ENCODE measurements around the gene DIS3. TPM values are rescaled to one million over a fixed set of nuclear protein-coding genes. Genes with fewer than 3 reads are reported as not detected.

DIS3 gene
- total and polyA plus RNA-seq, 2 of the 4 experiments (the other 2 are of a cell fraction), result 19.3 to 33.3 TPM

DNA sequence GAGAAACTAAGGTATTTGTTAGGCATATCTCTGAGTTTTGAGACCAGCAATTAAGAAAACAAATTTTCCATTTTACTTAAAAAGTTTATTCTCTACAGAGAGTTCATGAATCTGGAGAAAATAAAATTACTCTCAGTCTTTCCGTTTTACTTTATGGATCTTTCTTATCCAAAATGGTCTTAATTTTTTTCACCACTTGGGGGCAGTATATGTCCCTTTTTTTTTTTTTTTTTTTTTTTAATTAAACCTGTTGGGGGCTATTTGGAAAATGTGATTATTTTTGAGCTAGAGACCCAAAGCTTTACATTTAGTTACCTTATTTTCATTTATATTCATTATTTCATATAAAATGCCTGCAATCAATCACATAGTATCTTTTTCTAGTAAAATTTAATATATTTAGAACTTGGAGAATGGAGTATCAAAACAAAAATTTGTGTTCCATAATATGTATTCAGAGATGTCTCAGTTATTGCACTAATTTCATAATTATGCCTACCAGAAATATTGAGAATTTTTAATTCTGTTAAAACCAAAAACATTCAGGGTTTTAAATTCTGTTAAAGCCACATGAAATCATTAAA is 27.3 kb upstream of the DIS3 start:
- POLR2A ChIA-PET (ENCODE audit: unreplicated experiment), result interaction anchor here (0.6 kb wide), 1 partner anchor 22 kb away, joined by 3 read pairs; no protein-coding TSS in a partner anchor
- no peak overlapping the region for H2BK5ac ChIP-seq (ENCODE audit: low read depth, low read length, poor library complexity, severe bottlenecking)

More for the DNA sequence above, 27.3 kb upstream of the DIS3 start:
- no peak overlapping the region for H3K56ac ChIP-seq (ENCODE audit: extremely low read depth, insufficient read depth, low read length)
- no peak overlapping the region for H3K23ac ChIP-seq (ENCODE audit: low read depth, low read length)
- no peaks in the 10 kb centered on the region for H3K27me3 ChIP-seq (ENCODE audit: control insufficient read depth, insufficient read depth, low read length)
- H3K9me1 ChIP-seq (ENCODE audit: insufficient read depth, low read length), result peaks cover 3% of the 10 kb centered on the region; the same call in 1 of the 2 replicates
- no peak overlapping the region for H3K14ac ChIP-seq (replicated peaks; ENCODE audit: low read depth, low read length)
- no peak overlapping the region for H4K91ac ChIP-seq (ENCODE audit: insufficient read depth, low read depth, low read length)
- peaks cover 0 to 6% of the 10 kb centered on the region in 2 experiments; a peak in 2 of 4 replicates for H3K79me1 ChIP-seq (ENCODE audit: low read depth in 1 of 2, low read length in 2 of 2)
- H2AK5ac ChIP-seq (ENCODE audit: low read depth, low read length), result no peak overlapping the region
- no peak overlapping the region for H3K4ac ChIP-seq (ENCODE audit: low read depth, low read length)
- H3K4me3 ChIP-seq (ENCODE audit: insufficient read depth, low read depth, low read length), result no peak overlapping the region
- ATAC-seq (ENCODE audit: low read depth) (no peak), DNase-seq (peak; percentile 6)
- dilution Hi-C loops (cut with HindIII; ENCODE audit: low sequenced_read_pairs, unreplicated experiment) (no loop called here), intact Hi-C loops (cut with micrococcal nuclease) (loop anchor here (2.0 kb wide), 1 partner anchor 900 kb away; no protein-coding TSS in a partner anchor), in situ Hi-C loops (cut with MboI; ENCODE audit: low sequenced_read_pairs) (loop anchor here (25.0 kb wide), 1 partner anchor 903 kb away; no protein-coding TSS in a partner anchor)
- H4K20me1 ChIP-seq (ENCODE audit: insufficient read depth, low read length), result no peaks in the 10 kb centered on the region
- no peaks in the 10 kb centered on the region for H3K9me3 ChIP-seq (ENCODE audit: control insufficient read depth, insufficient read depth, low read length)
- H4K8ac ChIP-seq (ENCODE audit: low read depth in 2 of 2, low read length in 2 of 2), result no peak overlapping the region
- no peak for TF ChIP-seq MAZ (IDR thresholded peaks at IDR 0.05; ENCODE audit: borderline replicate concordance, low read depth, low read length)
- TF ChIP-seq MXI1 (IDR thresholded peaks at IDR 0.05; ENCODE audit: borderline replicate concordance, low read depth, low read length), result no peak
- no peak for TF ChIP-seq MAFK (IDR thresholded peaks at IDR 0.05; ENCODE audit: low read depth, low read length)
- TF ChIP-seq, protein P1, sequence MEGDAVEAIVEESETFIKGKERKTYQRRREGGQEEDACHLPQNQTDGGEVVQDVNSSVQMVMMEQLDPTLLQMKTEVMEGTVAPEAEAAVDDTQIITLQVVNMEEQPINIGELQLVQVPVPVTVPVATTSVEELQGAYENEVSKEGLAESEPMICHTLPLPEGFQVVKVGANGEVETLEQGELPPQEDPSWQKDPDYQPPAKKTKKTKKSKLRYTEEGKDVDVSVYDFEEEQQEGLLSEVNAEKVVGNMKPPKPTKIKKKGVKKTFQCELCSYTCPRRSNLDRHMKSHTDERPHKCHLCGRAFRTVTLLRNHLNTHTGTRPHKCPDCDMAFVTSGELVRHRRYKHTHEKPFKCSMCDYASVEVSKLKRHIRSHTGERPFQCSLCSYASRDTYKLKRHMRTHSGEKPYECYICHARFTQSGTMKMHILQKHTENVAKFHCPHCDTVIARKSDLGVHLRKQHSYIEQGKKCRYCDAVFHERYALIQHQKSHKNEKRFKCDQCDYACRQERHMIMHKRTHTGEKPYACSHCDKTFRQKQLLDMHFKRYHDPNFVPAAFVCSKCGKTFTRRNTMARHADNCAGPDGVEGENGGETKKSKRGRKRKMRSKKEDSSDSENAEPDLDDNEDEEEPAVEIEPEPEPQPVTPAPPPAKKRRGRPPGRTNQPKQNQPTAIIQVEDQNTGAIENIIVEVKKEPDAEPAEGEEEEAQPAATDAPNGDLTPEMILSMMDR (conservative IDR thresholded peaks at IDR 0.05; ENCODE audit: low read depth, low read length), result peak; percentile 44
- no peak for TF ChIP-seq BHLHE40 (IDR thresholded peaks at IDR 0.05; ENCODE audit: low read depth, low read length)
- no peak for TF ChIP-seq RCOR1 (IDR thresholded peaks at IDR 0.05; ENCODE audit: insufficient replicate concordance, low read length)
- peak; percentile 28 for TF ChIP-seq RAD21 (IDR thresholded peaks at IDR 0.05; ENCODE audit: low read length)
- TF ChIP-seq, protein P2, sequence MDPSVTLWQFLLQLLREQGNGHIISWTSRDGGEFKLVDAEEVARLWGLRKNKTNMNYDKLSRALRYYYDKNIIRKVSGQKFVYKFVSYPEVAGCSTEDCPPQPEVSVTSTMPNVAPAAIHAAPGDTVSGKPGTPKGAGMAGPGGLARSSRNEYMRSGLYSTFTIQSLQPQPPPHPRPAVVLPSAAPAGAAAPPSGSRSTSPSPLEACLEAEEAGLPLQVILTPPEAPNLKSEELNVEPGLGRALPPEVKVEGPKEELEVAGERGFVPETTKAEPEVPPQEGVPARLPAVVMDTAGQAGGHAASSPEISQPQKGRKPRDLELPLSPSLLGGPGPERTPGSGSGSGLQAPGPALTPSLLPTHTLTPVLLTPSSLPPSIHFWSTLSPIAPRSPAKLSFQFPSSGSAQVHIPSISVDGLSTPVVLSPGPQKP (IDR thresholded peaks at IDR 0.05; ENCODE audit: borderline replicate concordance, low read depth, low read length), result no peak
- no peak for TF ChIP-seq CEBPB (IDR thresholded peaks at IDR 0.05; ENCODE audit: low read depth, low read length)
- TF ChIP-seq, protein P3, sequence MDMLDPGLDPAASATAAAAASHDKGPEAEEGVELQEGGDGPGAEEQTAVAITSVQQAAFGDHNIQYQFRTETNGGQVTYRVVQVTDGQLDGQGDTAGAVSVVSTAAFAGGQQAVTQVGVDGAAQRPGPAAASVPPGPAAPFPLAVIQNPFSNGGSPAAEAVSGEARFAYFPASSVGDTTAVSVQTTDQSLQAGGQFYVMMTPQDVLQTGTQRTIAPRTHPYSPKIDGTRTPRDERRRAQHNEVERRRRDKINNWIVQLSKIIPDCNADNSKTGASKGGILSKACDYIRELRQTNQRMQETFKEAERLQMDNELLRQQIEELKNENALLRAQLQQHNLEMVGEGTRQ (IDR thresholded peaks at IDR 0.05; ENCODE audit: low read depth, low read length), result no peak
- TF ChIP-seq SMC3 (IDR thresholded peaks at IDR 0.05; ENCODE audit: low read depth, low read length), result peak; percentile 32; the same call in 1 of the 2 replicates
- no peak for TF ChIP-seq FOS (IDR thresholded peaks at IDR 0.05; ENCODE audit: low read depth, low read length)
- no peak for TF ChIP-seq POLR2A (IDR thresholded peaks at IDR 0.05; ENCODE audit: low read depth, low read length)
- no peak overlapping the region for H2AK9ac ChIP-seq (replicated peaks; ENCODE audit: low read depth, low read length, poor library complexity)
- no peak overlapping the region for H3K27ac ChIP-seq (ENCODE audit: insufficient read depth, low read length)
- H3K4me1 ChIP-seq (ENCODE audit: control insufficient read depth, insufficient read depth, low read length), result no peaks in the 10 kb centered on the region
- H4K5ac ChIP-seq (ENCODE audit: low read depth, low read length), result no peak overlapping the region
- CTCF ChIA-PET, result interaction anchor here (0.6 to 1.7 kb wide), 3 partner anchors 9 to 762 kb away, joined by 3 to 4 read pairs (median 3); no protein-coding TSS in a partner anchor
- no peak overlapping the region for H2BK120ac ChIP-seq (ENCODE audit: low read depth, low read length)
- no peak overlapping the region for H2BK20ac ChIP-seq (ENCODE audit: low read depth, low read length)
- H3K9ac ChIP-seq (ENCODE audit: low read depth, low read length), result no peak overlapping the region
- H2AFZ ChIP-seq (replicated peaks; ENCODE audit: low read length, poor library complexity), result no peak overlapping the region
- peaks cover 5% of the 10 kb centered on the region; the same call in 1 of the 2 replicates for H3K36me3 ChIP-seq (ENCODE audit: control insufficient read depth, insufficient read depth, low read length)
- WGBS, 2 experiments (ENCODE audit: extremely low coverage in 2 of 2, insufficient read length in 1 of 2), result no CpG with 5 or more reads among the region's 1 CpG
- H3K18ac ChIP-seq (ENCODE audit: low read depth, low read length), result no peak overlapping the region
- H3K4me2 ChIP-seq (ENCODE audit: low read depth, low read length), result no peak overlapping the region
- no peak overlapping the region for H2BK15ac ChIP-seq (ENCODE audit: low read depth, low read length)
- no TSS peak for BruUV-seq (replicated peaks)
